ENCODE measurements around the gene STOX1. TPM values are rescaled to one million over a fixed set of nuclear protein-coding genes. Genes with fewer than 3 reads are reported as not detected.

Gene STOX1
- total and polyA plus RNA-seq, 2 of the 8 experiments (the other 6 are each of a cell fraction or from before 2014, with no cell fraction given), result 0.92 to 2.6 TPM

- CTCF ChIA-PET (ENCODE audit: partially characterized antibody), result interaction anchor here (1.3 to 5.0 kb wide), 3 partner anchors 13 to 111 kb away, joined by 3 to 28 read pairs (median 4); partner anchors contain the start of gene DDX21
- H3K9ac ChIP-seq (replicated peaks in 1 of 4; ENCODE audit: extremely low read depth in 1 of 4, low read depth in 3 of 4, low read length in 3 of 4), result peak overlapping the region in 3 of 4 experiments; percentile 78 to 90 (median 83); a peak in 6 of 7 replicates
- H3K18ac ChIP-seq (ENCODE audit: extremely low read depth, low read length), result peak overlapping the region; percentile 85
- peak overlapping the region; percentile 95 for H2BK5ac ChIP-seq (ENCODE audit: low read depth, low read length)
- peak overlapping the region; percentile 91 for H4K5ac ChIP-seq (ENCODE audit: insufficient read length, low read depth, low read length)
- POLR2A ChIA-PET (ENCODE audit: partially characterized antibody), result interaction anchor here (0.6 to 2.9 kb wide), 32 partner anchors 9 to 568 kb away, joined by 3 to 30 read pairs (median 4); partner anchors contain the start of genes CCAR1, DDX21, HNRNPH3 and PBLD
- no peaks in the 10 kb centered on the region; a peak in 1 of 8 replicates for H3K36me3 ChIP-seq (ENCODE audit: control insufficient read depth in 2 of 4, insufficient read depth in 4 of 4, low read length in 3 of 4)
- H3K4me1 ChIP-seq (replicated peaks in 1 of 4; ENCODE audit: control insufficient read depth in 3 of 4, insufficient read depth in 4 of 4, low read length in 3 of 4), result peaks cover 0 to 6% (median 4%) of the 10 kb centered on the region in 4 experiments; a peak in 5 of 7 replicates
- peaks cover 4% of the 10 kb centered on the region; the same call in 1 of the 2 replicates for H3K79me1 ChIP-seq (ENCODE audit: low read depth, low read length)
- FAIRE-seq, result no peak
- H3K4me3 ChIP-seq (ENCODE audit: extremely low read depth in 1 of 4, insufficient read depth in 2 of 4, low read depth in 3 of 4, low read length in 4 of 4), result peak overlapping the region; percentile 86 to 92 (median 89)
- peak overlapping the region; percentile 52; the same call in 1 of the 2 replicates for H2BK12ac ChIP-seq (ENCODE audit: low read depth, low read length)
- H3K4me2 ChIP-seq (ENCODE audit: insufficient read depth in 1 of 2, low read depth in 2 of 2, low read length in 2 of 2), result peak overlapping the region; percentile 64 to 82
- H3K23ac ChIP-seq (ENCODE audit: insufficient read length), result no peak overlapping the region
- peaks cover 0 to 34% of the 10 kb centered on the region in 2 experiments; a peak in 3 of 4 replicates for H3K79me2 ChIP-seq (ENCODE audit: control insufficient read depth in 1 of 2, insufficient read depth in 2 of 2, low read length in 2 of 2)
- H3K27ac ChIP-seq (ENCODE audit: low read depth, low read length), result peak overlapping the region; percentile 98
- peak overlapping the region; percentile 23 for H3K56ac ChIP-seq (replicated peaks; ENCODE audit: insufficient read length, low read depth, low read length)
- peak overlapping the region; percentile 79 for H3K4ac ChIP-seq (replicated peaks; ENCODE audit: insufficient read length, low read depth, low read length)
- peak overlapping the region; percentile 36 for H4K91ac ChIP-seq (replicated peaks; ENCODE audit: insufficient read length, low read length)
- no peak overlapping the region for H2AK5ac ChIP-seq (ENCODE audit: low read depth, low read length)
- no peak overlapping the region for H3K14ac ChIP-seq (ENCODE audit: insufficient read length)
- H2BK120ac ChIP-seq (replicated peaks; ENCODE audit: low read depth, low read length), result no peak overlapping the region
- peaks cover 6% of the 10 kb centered on the region for H3K23me2 ChIP-seq (ENCODE audit: low read depth, low read length)
- H2AFZ ChIP-seq (ENCODE audit: low read length), result peak overlapping the region; percentile 38; the same call in 1 of the 2 replicates
- peak in 1 of 2 experiments; percentile 85 for DNase-seq (ENCODE audit: low read depth in 1 of 2, low spot score in 2 of 2)
- WGBS, 2 experiments (ENCODE audit: extremely low coverage in 1 of 2, insufficient coverage in 1 of 2, insufficient read length in 1 of 2, insufficient replicate concordance in 2 of 2, low coverage in 1 of 2, low lambda C conversion rate in 2 of 2, missing lambda C conversion rate in 1 of 2), result 9% methylated on average over 40 of the region's 40 CpGs; no CpG with 5 or more reads in 1 of the 2 experiments
- H4K8ac ChIP-seq (ENCODE audit: extremely low read depth, insufficient read depth, low read length), result peak overlapping the region; percentile 99
- H4K20me1 ChIP-seq (replicated peaks in 1 of 2; ENCODE audit: control insufficient read depth in 1 of 2, insufficient read depth in 2 of 2, low read length in 2 of 2), result no peaks in the 10 kb centered on the region
- no peak overlapping the region; the same call in 1 of the 2 replicates for H2BK15ac ChIP-seq (ENCODE audit: low read length)
- no peak overlapping the region for H2BK20ac ChIP-seq (ENCODE audit: low read length)
- no peaks in the 10 kb centered on the region for H3K9me3 ChIP-seq (ENCODE audit: insufficient read depth in 2 of 2, low read depth in 1 of 2, low read length in 1 of 2)
- no peaks in the 10 kb centered on the region for H3K27me3 ChIP-seq (replicated peaks in 1 of 4; ENCODE audit: control insufficient read depth in 3 of 4, extremely low read depth in 1 of 4, insufficient read depth in 3 of 4, low read length in 3 of 4)
- TF ChIP-seq GTF2F1 (IDR thresholded peaks at IDR 0.05; ENCODE audit: borderline replicate concordance, low read depth, low read length), result no peak
- no peak for TF ChIP-seq SP1 (IDR thresholded peaks at IDR 0.05; ENCODE audit: low read depth, low read length)
- no peak for TF ChIP-seq RAD21 (IDR thresholded peaks at IDR 0.05 in 1 of 2, conservative IDR thresholded peaks at IDR 0.05 in 1 of 2; ENCODE audit: low read depth in 2 of 2, low read length in 2 of 2)
- TF ChIP-seq TAF7 (optimal IDR thresholded peaks at IDR 0.05; ENCODE audit: borderline replicate concordance, low read depth, low read length), result peak; percentile 87
- TF ChIP-seq SRF (IDR thresholded peaks at IDR 0.05; ENCODE audit: low read depth, low read length), result no peak
- no peak for TF ChIP-seq FOSL1 (IDR thresholded peaks at IDR 0.05; ENCODE audit: insufficient read depth, low read depth, low read length)
- TF ChIP-seq HDAC6 (IDR thresholded peaks at IDR 0.05; ENCODE audit: low read depth, low read length), result no peak
- no peak for TF ChIP-seq CHD1 (IDR thresholded peaks at IDR 0.05; ENCODE audit: low read depth, low read length)
- TF ChIP-seq SAP30 (IDR thresholded peaks at IDR 0.05; ENCODE audit: insufficient read depth, insufficient replicate concordance, low read length), result no peak
These were observed 73.2 kb downstream of the STOX1 start for GRCh38 chr10:68900427-68901104.

Measured in H1 (cell line).